PC-9 (cell line): Measurements from ENCODE around the gene DDX42.

Source experiments
- CTCF ChIP-seq: fragments of 200-600 bp; sonication (generic); conservative IDR thresholded peaks from 2 replicates; pipeline ENCODE4 v1.6.1; 2017; ENCODE audit warnings: mixed run types, antibody characterized with exemption, mild to moderate bottlenecking, moderate library complexity
- EZH2 ChIP-seq: fragments of 200-600 bp; sonication (generic); IDR thresholded peaks from 2 replicates; pipeline ENCODE4 v1.8.0; 2017; ENCODE audit warnings: antibody characterized with exemption, low read depth

DNA sequence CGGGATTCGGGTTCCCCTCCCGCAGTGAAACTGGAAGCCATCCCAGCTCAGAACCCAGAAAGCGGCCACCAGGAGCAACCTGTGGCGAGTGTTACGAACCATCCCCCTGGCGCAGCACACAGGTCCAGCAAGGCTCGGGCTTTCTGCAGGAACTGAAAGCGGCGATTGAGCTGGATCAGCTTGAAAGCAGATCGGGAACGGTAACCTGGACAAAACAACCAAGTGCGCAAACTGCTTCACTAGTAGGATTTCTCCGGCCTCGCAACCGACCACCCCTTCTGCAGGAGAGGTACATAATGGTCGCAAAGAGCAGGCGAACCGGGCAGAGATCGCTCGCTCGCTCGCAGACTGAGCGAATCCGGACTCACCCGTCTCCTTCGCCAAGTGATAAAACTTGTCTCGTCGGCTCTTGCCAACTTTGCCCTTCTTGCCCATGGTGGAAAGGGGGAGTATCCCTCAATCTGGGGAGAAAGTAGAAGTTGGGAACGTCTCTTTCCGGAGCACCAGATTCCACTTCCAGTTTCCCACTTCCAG is 52.6 kb downstream of the DDX42 start:
- TF ChIP-seq CTCF (no peak), EZH2 (no peak)
